Neutrophil (primary cell): ENCODE results near the gene ANGPTL5.

Experiments used
- H3K27ac ChIP-seq: fragments of 200-600 bp; sonication (generic); 2 replicates; pipeline ENCODE4 v1.5.1; 2016; ENCODE audit warnings: mild to moderate bottlenecking, moderate library complexity
- H3K27me3 ChIP-seq: fragments of 200-600 bp; sonication (generic); 2 replicates; pipeline ENCODE4 v1.6.0; 2016; ENCODE audit warnings: mild to moderate bottlenecking
- H3K36me3 ChIP-seq: fragments of 200-600 bp; sonication (generic); 2 replicates; pipeline ENCODE4 v1.5.1; 2017
- H3K4me1 ChIP-seq, 2 experiments: fragments of 200-600 bp in 1 of 2; sonication (generic) in 1 of 2; 1 replicate in 1 of 2; 2 replicates in 1 of 2; pipeline versions ENCODE4 v1.5.1 to v1.6.1; 2013 to 2016; ENCODE audit warnings: low read depth in 1 of 2, low read length in 1 of 2, mild to moderate bottlenecking in 1 of 2, moderate library complexity in 1 of 2; ENCODE audit not compliant: control insufficient read depth in 1 of 2, insufficient read depth in 1 of 2
- H3K4me3 ChIP-seq, 2 experiments: fragments of 200-600 bp in 1 of 2; sonication (generic) in 1 of 2; 1 replicate in 1 of 2; 2 replicates in 1 of 2; pipeline ENCODE4 v1.5.1; 2013 to 2016; ENCODE audit warnings: low read depth in 1 of 2, low read length in 1 of 2, mild to moderate bottlenecking in 1 of 2, moderate library complexity in 1 of 2
- H3K9me3 ChIP-seq: fragments of 200-600 bp; sonication (generic); 2 replicates; pipeline ENCODE4 v1.5.1; 2016
- TF ChIP-seq, protein P1 (sequence below): fragments of 200-600 bp; sonication (generic); IDR thresholded peaks from 2 replicates; pipeline ENCODE4 v1.5.1; 2016; ENCODE audit warnings: antibody characterized with exemption

The ANGPTL5 gene

DNA sequence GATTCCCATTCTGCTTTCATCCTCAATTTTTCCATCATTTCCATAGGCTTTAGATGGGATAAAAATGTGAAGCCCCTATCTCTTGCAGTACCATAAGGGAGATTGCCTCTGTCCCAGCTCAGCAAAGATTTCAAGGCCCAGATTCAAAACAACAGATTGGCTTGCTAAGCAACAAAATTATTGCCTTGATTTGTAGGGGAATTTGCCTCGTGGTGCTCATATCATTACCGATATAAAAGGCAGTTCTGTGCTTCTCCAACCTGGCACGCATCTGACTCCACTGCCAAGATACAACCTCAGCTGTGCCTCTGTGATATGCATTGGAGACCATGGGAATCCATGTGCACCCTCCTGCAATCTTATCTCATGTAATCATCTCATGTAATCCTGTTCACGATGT lies 26.6 kb downstream of the ANGPTL5 start:
- Histone ChIP-seq H3K4me1 (no peaks in the 10 kb centered on the region), H3K36me3 (no peaks in the 10 kb centered on the region), H3K27ac (no peak overlapping the region), H3K27me3 (no peaks in the 10 kb centered on the region), H3K9me3 (no peaks in the 10 kb centered on the region), H3K4me3 (no peak overlapping the region)
- TF ChIP-seq, protein P1, sequence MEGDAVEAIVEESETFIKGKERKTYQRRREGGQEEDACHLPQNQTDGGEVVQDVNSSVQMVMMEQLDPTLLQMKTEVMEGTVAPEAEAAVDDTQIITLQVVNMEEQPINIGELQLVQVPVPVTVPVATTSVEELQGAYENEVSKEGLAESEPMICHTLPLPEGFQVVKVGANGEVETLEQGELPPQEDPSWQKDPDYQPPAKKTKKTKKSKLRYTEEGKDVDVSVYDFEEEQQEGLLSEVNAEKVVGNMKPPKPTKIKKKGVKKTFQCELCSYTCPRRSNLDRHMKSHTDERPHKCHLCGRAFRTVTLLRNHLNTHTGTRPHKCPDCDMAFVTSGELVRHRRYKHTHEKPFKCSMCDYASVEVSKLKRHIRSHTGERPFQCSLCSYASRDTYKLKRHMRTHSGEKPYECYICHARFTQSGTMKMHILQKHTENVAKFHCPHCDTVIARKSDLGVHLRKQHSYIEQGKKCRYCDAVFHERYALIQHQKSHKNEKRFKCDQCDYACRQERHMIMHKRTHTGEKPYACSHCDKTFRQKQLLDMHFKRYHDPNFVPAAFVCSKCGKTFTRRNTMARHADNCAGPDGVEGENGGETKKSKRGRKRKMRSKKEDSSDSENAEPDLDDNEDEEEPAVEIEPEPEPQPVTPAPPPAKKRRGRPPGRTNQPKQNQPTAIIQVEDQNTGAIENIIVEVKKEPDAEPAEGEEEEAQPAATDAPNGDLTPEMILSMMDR: no peak

- Histone ChIP-seq H3K27ac (no peak overlapping the region), H3K4me3 (no peak overlapping the region), H3K27me3 (no peaks in the 10 kb centered on the region), H3K4me1 (no peaks in the 10 kb centered on the region), H3K36me3 (no peaks in the 10 kb centered on the region), H3K9me3 (no peaks in the 10 kb centered on the region)
- TF ChIP-seq, protein P1: no peak
Observed at GRCh38 chr11:101885631-101886030, 30.7 kb downstream of the ANGPTL5 start.

- no peaks in the 10 kb centered on the region for H3K9me3 ChIP-seq
- H3K36me3 ChIP-seq: no peaks in the 10 kb centered on the region
- TF ChIP-seq, protein P1: no peak
- H3K27ac ChIP-seq: no peak overlapping the region
- no peaks in the 10 kb centered on the region for H3K4me1 ChIP-seq
- H3K27me3 ChIP-seq: no peaks in the 10 kb centered on the region
- H3K4me3 ChIP-seq: no peak overlapping the region
Observed at GRCh38 chr11:101881586-101881985, 34.7 kb downstream of the ANGPTL5 start.

DNA sequence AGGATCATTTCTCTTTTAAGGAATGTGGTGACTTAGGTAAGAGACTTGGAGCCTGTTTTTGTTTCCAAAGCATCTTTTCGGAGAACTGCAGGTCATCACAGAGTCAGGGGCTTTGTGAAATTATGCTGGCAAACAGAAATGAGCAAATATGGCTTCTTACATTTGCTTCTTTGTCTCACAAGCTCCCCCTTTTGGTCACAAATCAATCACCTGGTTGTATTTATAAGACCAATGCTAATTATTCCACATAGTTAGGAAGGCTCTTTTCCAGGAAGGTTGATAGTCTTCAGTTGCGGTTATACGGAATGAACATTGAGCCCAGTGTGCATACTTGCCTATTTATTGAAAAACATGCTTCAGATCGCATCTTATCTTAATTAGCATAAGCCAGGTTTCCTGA lies 36.1 kb downstream of the ANGPTL5 start:
- TF ChIP-seq, protein P1: no peak
- Histone ChIP-seq H3K36me3 (no peaks in the 10 kb centered on the region), H3K4me1 (no peaks in the 10 kb centered on the region), H3K27me3 (no peaks in the 10 kb centered on the region), H3K27ac (no peak overlapping the region), H3K4me3 (no peak overlapping the region), H3K9me3 (no peaks in the 10 kb centered on the region)

DNA sequence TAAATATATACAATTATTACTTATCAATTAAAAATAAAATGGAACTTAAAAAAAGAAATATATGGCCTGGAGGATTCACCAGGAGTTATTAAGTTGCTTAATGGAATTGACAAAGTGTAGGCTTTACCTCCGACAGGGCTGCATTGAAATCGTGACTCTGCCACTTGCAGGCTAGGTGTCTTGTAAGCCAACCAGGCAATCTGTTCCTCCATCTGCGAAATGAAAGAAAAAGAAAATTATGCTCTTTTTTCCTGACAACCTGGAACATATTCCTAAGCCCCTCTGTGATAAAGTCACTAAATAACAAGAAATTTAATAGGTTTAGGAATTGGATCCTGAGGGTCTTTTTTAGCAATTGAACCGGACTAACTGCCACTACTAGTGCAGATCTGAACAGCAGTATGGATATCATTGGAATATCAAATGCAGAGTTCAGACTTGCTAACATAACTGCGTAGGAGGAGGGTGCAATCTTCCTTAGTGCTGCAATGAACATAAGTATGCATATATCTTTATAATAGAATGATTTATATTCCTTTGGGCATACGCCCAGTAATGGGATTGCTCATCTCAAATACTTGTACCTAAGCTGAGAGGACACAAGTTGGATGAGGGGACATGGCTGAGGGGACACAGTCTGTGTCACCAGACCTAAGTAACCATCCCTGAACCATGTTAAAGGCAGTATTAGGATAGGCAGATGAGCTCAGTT lies 44.0 kb downstream of the ANGPTL5 start:
- no peaks in the 10 kb centered on the region for H3K27me3 ChIP-seq
- H3K9me3 ChIP-seq: no peaks in the 10 kb centered on the region
- no peaks in the 10 kb centered on the region for H3K4me1 ChIP-seq
- TF ChIP-seq, protein P1: no peak
- H3K4me3 ChIP-seq: no peak overlapping the region
- no peak overlapping the region for H3K27ac ChIP-seq
- H3K36me3 ChIP-seq: no peaks in the 10 kb centered on the region
